OCI-LY3 (cell line): ENCODE data around the gene WIPF3.

ENCODE experiments used
- EZH2phosphoT487 ChIP-seq: fragments of 200-600 bp; shearing (Covaris generic); IDR thresholded peaks from 2 replicates; pipeline ENCODE4 v1.6.1; 2018; ENCODE audit warnings: antibody characterized with exemption, mixed run types, low read depth
- TF ChIP-seq, protein P1 (sequence below): fragments of 200-600, 300-600 bp; sonication (generic); IDR thresholded peaks from 2 replicates; pipeline ENCODE4 v1.5.1; 2014; ENCODE audit warnings: antibody characterized with exemption, low read length, low read depth

DNA sequence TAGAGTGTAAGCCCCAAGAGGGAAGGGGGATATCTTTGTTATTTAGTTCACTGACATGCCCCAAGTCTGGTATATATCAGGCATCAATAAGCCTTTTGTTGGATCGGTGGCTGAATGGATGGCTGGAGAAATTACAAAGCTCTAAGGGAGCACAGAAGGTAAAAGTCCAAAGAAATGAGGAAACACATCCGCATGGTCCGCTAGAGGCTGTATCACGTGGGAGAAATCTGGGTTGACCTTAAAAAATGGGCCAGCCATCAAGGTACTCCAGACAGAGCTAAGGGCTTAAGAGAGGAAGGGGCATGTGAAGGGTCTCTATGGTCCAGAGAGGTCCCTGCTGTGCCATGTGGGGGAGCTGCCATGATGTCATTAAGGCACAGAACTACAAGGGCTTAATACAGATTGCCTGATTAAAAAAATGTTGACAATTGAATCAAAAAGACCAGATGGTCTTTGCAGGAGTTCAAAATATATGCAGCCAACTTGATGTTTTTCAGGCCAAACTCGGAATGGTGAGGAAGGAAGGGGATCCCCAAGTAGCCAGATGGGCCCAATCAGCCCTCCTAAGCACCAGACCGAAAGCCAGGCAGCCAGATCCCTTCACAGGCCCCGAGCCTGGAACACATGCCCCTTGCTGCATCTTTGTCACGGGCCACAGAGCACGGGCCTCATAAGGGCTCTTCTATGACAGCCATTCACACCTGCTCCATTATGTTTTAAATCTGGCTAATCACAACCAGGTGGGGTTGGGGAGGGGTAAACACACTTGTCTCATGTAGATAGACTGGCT is 151.4 kb downstream of the WIPF3 start:
- TF ChIP-seq, protein P1, sequence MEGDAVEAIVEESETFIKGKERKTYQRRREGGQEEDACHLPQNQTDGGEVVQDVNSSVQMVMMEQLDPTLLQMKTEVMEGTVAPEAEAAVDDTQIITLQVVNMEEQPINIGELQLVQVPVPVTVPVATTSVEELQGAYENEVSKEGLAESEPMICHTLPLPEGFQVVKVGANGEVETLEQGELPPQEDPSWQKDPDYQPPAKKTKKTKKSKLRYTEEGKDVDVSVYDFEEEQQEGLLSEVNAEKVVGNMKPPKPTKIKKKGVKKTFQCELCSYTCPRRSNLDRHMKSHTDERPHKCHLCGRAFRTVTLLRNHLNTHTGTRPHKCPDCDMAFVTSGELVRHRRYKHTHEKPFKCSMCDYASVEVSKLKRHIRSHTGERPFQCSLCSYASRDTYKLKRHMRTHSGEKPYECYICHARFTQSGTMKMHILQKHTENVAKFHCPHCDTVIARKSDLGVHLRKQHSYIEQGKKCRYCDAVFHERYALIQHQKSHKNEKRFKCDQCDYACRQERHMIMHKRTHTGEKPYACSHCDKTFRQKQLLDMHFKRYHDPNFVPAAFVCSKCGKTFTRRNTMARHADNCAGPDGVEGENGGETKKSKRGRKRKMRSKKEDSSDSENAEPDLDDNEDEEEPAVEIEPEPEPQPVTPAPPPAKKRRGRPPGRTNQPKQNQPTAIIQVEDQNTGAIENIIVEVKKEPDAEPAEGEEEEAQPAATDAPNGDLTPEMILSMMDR, result no peak
- no peak for TF ChIP-seq EZH2phosphoT487
